Stimulated activated CD4-positive, alpha-beta T cell treated with anti-CD3 and anti-CD28 coated beads, Interleukin-1b, Interleukin-23, amount 100 ng/mL, for 1 hour (primary cell): ENCODE results near the gene IRX1.

Source experiments
- DNase-seq, 2 donors: peaks; one replicate each; pipeline ENCODE4 v3.0.0-alpha.2; 2020; ENCODE audit warnings: low read depth in 2 of 2

IRX1 gene

DNA sequence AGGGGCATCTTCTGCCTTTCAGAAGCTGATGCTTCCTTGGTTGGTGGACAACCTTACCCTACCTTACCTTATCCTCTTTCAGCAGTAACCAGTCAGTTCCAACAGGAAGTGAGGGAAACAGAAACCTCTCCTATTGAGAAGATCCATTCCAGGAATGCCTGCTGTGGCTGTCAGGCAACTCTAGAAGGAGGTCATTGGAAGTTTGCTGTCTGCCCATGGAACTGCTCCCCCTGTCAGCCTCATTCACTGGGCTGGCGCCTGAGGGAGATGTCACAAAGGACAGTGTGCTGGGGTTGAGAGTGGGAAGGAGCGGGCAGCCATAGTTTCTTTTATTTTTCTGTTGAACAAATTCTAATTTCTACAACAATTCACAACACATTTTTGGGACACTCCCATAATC lies 54.7 kb downstream of the IRX1 start:
- no peak for DNase-seq

DNA sequence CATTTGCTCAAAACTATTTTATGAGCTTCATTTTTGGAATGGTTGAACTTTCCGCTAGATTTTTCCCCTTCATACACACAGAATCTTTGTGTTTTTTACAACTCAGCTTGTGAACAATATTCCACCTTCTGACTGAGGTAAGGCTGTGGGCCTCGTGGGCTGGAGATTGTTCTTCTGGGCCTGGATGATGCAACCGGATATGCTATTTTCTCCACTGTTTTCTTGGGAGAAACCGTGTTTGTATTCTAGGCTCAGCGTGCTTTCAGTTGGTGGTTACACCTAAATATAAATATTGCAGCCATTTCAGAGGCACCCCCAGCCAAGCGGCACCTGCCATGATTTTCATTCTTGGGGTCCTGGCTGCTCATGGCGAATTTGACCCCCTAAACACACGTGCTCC lies 55.2 kb downstream of the IRX1 start:
- no peak for DNase-seq
